Uterus (tissue), 4 donors: ENCODE measurements around the gene CTXN1. TPM values are rescaled to one million over a fixed set of nuclear protein-coding genes. Genes with fewer than 3 reads are reported as not detected.
"Not testable (repeated sequence)": the region's sequence is repeated elsewhere in the genome, so short reads cannot be mapped to it uniquely, and the experiment has no call there.

ENCODE experiments used
- DNase-seq, 2 donors: peaks; one replicate each; pipeline ENCODE4 v3.0.0-alpha.2; 2019 to 2020
- H3K27ac ChIP-seq, 2 donors: fragments of 200-600 bp; sonication (generic); 1 replicate in 1 of 2; 2 replicates in 1 of 2; pipeline ENCODE4 v1.5.1; 2016 to 2018
- H3K27me3 ChIP-seq, 2 donors: fragments of 200-600 bp; sonication (generic); one replicate each; pipeline ENCODE4 v1.5.1; 2018 to 2019; ENCODE audit warnings: control low read depth in 1 of 2
- H3K36me3 ChIP-seq, 2 donors: fragments of 200-600 bp; sonication (generic); one replicate each; pipeline ENCODE4 v1.5.1; 2019; ENCODE audit warnings: control low read depth in 1 of 2
- H3K4me1 ChIP-seq, 2 donors: fragments of 200-600 bp; sonication (generic); one replicate each; pipeline ENCODE4 v1.5.1; 2018 to 2019; ENCODE audit warnings: control low read depth in 1 of 2
- H3K4me3 ChIP-seq, 2 donors: fragments of 200-600 bp; sonication (generic); 1 replicate in 1 of 2; 2 replicates in 1 of 2; pipeline ENCODE4 v1.5.1; 2018 to 2019; ENCODE audit warnings: mild to moderate bottlenecking in 1 of 2
- H3K9me3 ChIP-seq, 2 donors: fragments of 200-600 bp; sonication (generic); one replicate each; pipeline ENCODE4 v1.5.1; 2019; ENCODE audit warnings: control low read depth in 1 of 2
- CTCF ChIP-seq, 4 experiments: fragments of 200-600 bp in 2 of 4; fragments of 450-650 bp in 2 of 4; sonication (generic) in 2 of 4; IDR thresholded peaks; one replicate each; pipeline ENCODE4 v1.5.1; 2016 to 2019; ENCODE audit warnings: antibody characterized with exemption in 4 of 4, mild to moderate bottlenecking in 2 of 4, moderate library complexity in 1 of 4
- POLR2A ChIP-seq, 2 donors: fragments of 450-650 bp; IDR thresholded peaks; one replicate each; pipeline ENCODE4 v1.6.1; 2016; ENCODE audit warnings: antibody characterized with exemption in 2 of 2, mild to moderate bottlenecking in 1 of 2, moderate library complexity in 1 of 2
- intact Hi-C: fragments of 100-400 bp; cut with DNase I; formaldehyde crosslinking; loops from one replicate; pipeline ENCODE4 v1.15.1; 2023; ENCODE audit warnings: low total_unique reads
- total RNA-seq, 4 donors: library from RNA; depleted of rRNA in 3 of 4; stranded (reverse); fragments of >200 nt in 3 of 4; gene quantifications; one replicate each; pipeline versions ENCODE4 v1.1.0 to v1.2.4, GENCODE V29; 2014 to 2023
- donor health status: DM: yes; HTN: yes; CAD: no.

The CTXN1 gene
- total RNA-seq, 4 donors from 2014 or later, result 7.2 to 47.1 (median 14.9) TPM; not detected in 1

- Histone ChIP-seq H3K4me3 (no peak overlapping the region), H3K27me3 (no peaks in the 10 kb centered on the region), H3K4me1 (peaks cover 0 to 28% of the 10 kb centered on the region in 2 donors), H3K9me3 (no peaks in the 10 kb centered on the region), H3K27ac (peak overlapping the region in 1 of 2 donors; percentile 26), H3K36me3 (no peaks in the 10 kb centered on the region)
- intact Hi-C loops, result no loop called here
- TF ChIP-seq POLR2A (IDR thresholded peaks at IDR 0.05), result no peak
- TF ChIP-seq CTCF (IDR thresholded peaks at IDR 0.05), result no peak
- DNase-seq, result no peak
Measured at GRCh38 chr19:7933411-7933810, 7.5 kb upstream of the CTXN1 start.

GRCh38 chr19:7932930-7933300, 7.0 kb upstream of the CTXN1 start:
- H3K36me3 ChIP-seq, result no peaks in the 10 kb centered on the region
- TF ChIP-seq POLR2A (IDR thresholded peaks at IDR 0.05) (no peak), CTCF (IDR thresholded peaks at IDR 0.05) (no peak)
- H3K27me3 ChIP-seq, result no peaks in the 10 kb centered on the region
- H3K27ac ChIP-seq, result peak overlapping the region in 1 of 2 donors; percentile 26
- intact Hi-C loops, result no loop called here
- no peak for DNase-seq
- peaks cover 2 to 33% of the 10 kb centered on the region in 2 donors for H3K4me1 ChIP-seq
- no peak overlapping the region for H3K4me3 ChIP-seq
- H3K9me3 ChIP-seq, result no peaks in the 10 kb centered on the region

- intact Hi-C loops, result no loop called here
- no peak for DNase-seq
Measured at GRCh38 chr19:7932276-7932929, 6.5 kb upstream of the CTXN1 start.

GRCh38 chr19:7931221-7932061, 5.5 kb upstream of the CTXN1 start:
- Histone ChIP-seq H3K27ac (peak overlapping the region; percentile 97 to 99), H3K9me3 (no peaks in the 10 kb centered on the region), H3K4me1 (peaks cover 8 to 46% of the 10 kb centered on the region in 2 donors), H3K36me3 (no peaks in the 10 kb centered on the region), H3K4me3 (no peak overlapping the region), H3K27me3 (no peaks in the 10 kb centered on the region)
- DNase-seq, result peak in 1 of 2 donors; percentile 46
- TF ChIP-seq POLR2A (IDR thresholded peaks at IDR 0.05) (no peak), CTCF (IDR thresholded peaks at IDR 0.05) (no peak)
- intact Hi-C loops, result no loop called here

More at GRCh38 chr19:7932276-7932929, 6.5 kb upstream of the CTXN1 start:
- Histone ChIP-seq H3K27me3 (no peaks in the 10 kb centered on the region), H3K36me3 (no peaks in the 10 kb centered on the region), H3K9me3 (no peaks in the 10 kb centered on the region), H3K27ac (peak overlapping the region; percentile 97 to 99), H3K4me3 (no peak overlapping the region), H3K4me1 (peaks cover 7 to 38% of the 10 kb centered on the region in 2 donors)
- TF ChIP-seq CTCF (IDR thresholded peaks at IDR 0.05) (no peak), POLR2A (IDR thresholded peaks at IDR 0.05) (no peak)

DNA sequence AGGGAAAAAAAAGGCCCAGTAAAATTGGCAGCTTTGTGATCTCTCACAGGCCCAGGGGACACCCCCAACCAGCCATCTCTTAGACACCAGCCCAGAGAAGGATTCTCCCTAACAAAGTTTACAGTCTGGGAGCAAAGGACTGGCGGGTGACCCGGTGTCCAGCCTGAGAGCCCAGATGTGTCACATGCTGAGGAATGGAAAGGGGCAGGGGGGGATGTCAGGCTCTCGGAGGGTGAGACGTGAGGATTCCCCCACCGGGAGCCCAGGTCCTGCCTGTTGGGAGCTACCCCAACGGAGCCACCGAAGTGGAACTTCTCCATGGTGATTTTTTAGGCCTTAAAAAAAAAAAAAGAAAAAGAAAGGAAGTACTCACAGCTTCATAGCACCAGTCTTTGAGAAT, 4.8 kb upstream of the CTXN1 start:
- Histone ChIP-seq H3K36me3 (no peaks in the 10 kb centered on the region), H3K4me3 (no peak overlapping the region), H3K4me1 (peaks cover 8 to 46% of the 10 kb centered on the region in 2 donors), H3K9me3 (no peaks in the 10 kb centered on the region), H3K27ac (peak overlapping the region; percentile 97 to 99), H3K27me3 (no peaks in the 10 kb centered on the region)
- TF ChIP-seq POLR2A (IDR thresholded peaks at IDR 0.05), result no peak
- TF ChIP-seq CTCF (IDR thresholded peaks at IDR 0.05), result no peak
- intact Hi-C loops, result no loop called here
- peak in 1 of 2 donors; percentile 22 for DNase-seq

- DNase-seq, result peak in 1 of 2 donors; percentile 35
- H3K4me1 ChIP-seq, result peaks cover 8 to 47% of the 10 kb centered on the region in 2 donors
- H3K36me3 ChIP-seq, intact Hi-C loops, H3K9me3 ChIP-seq, H3K27me3 ChIP-seq, H3K4me3 ChIP-seq: not testable (repeated sequence)
- peak overlapping the region; percentile 97 to 99 for H3K27ac ChIP-seq
Measured at GRCh38 chr19:7930030-7930429, 4.1 kb upstream of the CTXN1 start.
